Activated CD4-positive, alpha-beta T cell treated with anti-CD3 and anti-CD28 coated beads, Interleukin-2, Interleukin-6, amounts not matched to agents 100 ng/mL and 50 ng/mL, durations not matched to agents 16 hours and 8 hours (primary cell): ENCODE data around the gene RESP18.
"Not testable (repeated sequence)": the region's sequence is repeated elsewhere in the genome, so short reads cannot be mapped to it uniquely, and the experiment has no call there.

Source experiments
- DNase-seq: peaks from one replicate; pipeline ENCODE4 v3.0.0-alpha.2; 2020

The RESP18 gene

GRCh38 chr2:219325136-219325535 is 7.4 kb downstream of the RESP18 start:
- DNase-seq: no peak

- no peak for DNase-seq
Observed at GRCh38 chr2:219323434-219323833, 9.1 kb downstream of the RESP18 start.

GRCh38 chr2:219314804-219315468 is 17.6 kb downstream of the RESP18 start:
- DNase-seq: no peak

DNA sequence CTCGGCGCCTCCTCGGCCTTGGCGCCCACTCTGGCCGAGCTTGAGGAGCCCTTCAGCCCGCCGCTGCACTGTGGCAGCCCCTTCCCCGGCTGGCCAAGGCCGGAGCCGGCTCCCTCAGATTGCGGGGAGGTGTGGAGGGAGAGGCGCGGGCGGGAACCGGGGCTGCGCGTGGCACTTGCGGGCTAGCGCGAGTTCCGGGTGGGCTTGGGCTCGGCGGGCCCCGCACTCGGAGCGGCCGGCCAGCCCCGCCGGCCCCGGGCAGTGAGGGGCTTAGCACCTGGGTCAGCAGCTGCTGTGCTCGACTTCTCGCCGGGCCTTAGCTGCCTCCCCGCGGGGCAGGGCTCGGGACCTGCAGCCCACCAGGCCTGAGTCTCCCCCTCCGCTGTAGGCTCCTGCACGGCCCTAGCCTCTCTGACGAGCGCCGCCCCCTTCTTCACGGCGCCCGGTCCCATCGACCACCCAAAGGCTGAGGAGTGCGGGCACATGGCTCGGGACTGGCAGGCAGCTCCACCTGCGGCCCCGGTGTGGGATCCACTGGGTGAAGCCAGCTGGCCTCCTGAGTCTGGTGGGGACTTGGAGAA is 19.8 kb downstream of the RESP18 start:
- not testable (repeated sequence) for DNase-seq

GRCh38 chr2:219309278-219309677 is 23.3 kb downstream of the RESP18 start, which contains the start of gene PTPRN:
Gene PTPRN, minus strand, starts transcription at chr2:219309401. Its CDS starts 69 bp downstream, at chr2:219309332.
- no peak for DNase-seq

- peak; percentile 69 for DNase-seq
Observed at GRCh38 chr2:219308142-219309101, 24.1 kb downstream of the RESP18 start.

DNA sequence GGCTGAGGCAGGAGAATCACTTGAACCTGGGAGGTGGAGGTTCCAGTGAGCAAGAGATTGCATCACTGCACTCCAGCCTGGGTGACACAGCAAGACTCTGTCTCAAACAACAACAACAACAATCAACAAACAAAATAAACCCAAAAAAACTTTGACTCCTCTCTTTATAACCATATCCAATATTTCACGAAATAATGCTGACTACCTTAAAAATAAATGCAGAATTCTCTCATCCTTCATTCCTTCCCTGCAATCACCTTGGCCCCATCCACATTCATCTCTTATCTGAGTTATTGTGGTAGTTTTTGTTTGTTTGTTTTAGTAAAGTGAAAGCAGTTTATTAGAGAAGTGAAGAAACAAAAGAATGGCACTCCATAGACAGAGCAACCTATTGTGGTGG is 26.5 kb downstream of the RESP18 start:
- no peak for DNase-seq

- no peak for DNase-seq
Observed at GRCh38 chr2:219304223-219304622, 28.3 kb downstream of the RESP18 start.

DNA sequence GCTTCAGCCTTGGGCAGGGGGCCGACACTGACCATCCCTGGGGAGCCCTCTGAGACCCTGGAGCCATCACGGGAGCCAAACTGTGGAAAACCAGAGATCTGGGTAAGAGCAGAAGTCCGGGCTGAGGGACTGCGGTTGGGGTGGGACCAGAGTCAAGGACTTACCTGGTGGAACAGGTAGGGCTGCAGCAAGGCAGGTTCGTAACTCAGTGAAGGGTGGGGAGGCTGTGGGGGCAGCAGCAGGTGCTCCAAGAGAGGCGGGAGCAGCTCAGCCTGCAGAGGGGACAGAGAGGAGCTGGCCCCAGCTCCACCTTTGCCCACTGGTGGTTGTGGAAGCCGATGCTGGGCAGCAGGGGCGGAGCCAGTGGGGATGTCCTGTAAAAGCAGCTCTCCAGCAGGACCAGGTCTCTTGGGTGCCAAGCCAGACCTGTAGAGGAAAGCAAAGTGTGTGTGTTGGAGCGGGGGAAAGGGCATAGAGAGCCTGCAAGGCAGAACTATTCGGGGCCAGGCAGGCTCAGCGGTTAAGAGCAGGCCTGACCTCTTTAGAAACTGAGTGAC is 30.1 kb downstream of the RESP18 start:
- DNase-seq: no peak

GRCh38 chr2:219300022-219300421 is 32.5 kb downstream of the RESP18 start:
- DNase-seq: no peak

DNA sequence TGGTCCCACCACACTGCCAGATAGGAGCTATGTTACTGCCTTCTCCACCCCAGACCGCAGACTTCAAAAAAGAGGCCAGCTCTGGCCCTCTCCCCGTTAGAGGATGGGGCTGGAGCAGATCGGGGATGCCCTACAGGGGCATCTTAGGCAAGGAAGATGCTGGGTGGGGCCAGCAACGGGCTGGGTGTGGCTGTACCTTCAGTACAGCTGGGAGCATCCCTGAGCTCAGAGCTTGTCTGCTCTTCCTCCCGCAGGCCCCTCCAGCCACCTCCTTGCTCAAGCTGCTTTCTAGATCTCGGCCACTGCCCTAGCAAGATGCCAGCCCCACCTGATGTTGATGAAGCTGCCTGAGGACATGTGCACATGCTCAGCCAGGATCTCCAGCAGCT is 33.2 kb downstream of the RESP18 start:
- no peak for DNase-seq

GRCh38 chr2:219298759-219299371 is 33.7 kb downstream of the RESP18 start:
- DNase-seq: peak; percentile 93

- DNase-seq: no peak
Observed at GRCh38 chr2:219297766-219298456, 34.6 kb downstream of the RESP18 start.

GRCh38 chr2:219296631-219297391 is 35.7 kb downstream of the RESP18 start:
- no peak for DNase-seq

DNA sequence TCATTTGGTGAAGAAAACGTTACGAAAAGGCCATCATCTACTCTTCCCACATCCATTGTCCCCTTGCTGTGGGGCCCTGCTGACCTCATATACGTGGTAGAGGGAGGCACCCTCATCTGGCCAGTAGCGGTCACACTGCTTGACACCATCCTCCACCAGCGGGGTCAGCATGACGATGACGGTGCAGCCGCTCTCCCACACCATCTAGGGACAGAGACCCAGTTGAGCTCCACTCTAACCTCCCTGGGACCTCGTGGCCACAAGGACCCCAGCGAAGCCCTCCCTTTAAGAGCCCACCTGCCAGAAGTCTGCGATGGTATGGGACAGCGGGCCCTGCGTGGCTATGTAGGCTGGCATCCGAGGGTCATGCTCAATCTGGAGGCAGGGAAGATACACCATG is 36.4 kb downstream of the RESP18 start:
- no peak for DNase-seq

- peak; percentile 93 for DNase-seq
Observed at GRCh38 chr2:219294356-219295351, 37.9 kb downstream of the RESP18 start.

DNA sequence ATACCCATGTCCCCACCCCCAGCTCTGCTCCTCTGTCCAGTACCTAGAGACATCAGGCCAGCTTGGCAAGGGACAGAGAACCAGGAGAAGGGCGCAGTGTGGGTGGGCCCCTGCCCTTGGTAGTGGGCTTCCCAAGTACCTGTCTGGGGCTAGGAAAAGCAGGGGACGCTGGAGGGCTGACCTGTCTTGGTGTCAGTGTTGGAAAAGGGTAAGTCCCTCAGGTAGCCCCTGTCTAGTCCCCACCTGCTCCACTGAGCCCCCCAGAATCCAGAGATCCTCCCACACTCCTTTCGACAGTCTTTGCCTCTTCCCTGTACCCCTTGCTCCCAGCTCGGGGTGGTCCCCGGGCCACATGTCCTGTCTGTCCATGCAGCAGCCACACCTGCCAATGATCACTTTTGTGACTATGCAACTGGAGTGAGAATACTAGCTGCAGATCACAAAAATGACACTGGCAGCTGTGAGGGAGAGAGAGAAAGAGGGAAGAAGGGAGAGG is 38.8 kb downstream of the RESP18 start:
- no peak for DNase-seq

GRCh38 chr2:219292616-219293015 is 39.9 kb downstream of the RESP18 start:
- DNase-seq: no peak

DNA sequence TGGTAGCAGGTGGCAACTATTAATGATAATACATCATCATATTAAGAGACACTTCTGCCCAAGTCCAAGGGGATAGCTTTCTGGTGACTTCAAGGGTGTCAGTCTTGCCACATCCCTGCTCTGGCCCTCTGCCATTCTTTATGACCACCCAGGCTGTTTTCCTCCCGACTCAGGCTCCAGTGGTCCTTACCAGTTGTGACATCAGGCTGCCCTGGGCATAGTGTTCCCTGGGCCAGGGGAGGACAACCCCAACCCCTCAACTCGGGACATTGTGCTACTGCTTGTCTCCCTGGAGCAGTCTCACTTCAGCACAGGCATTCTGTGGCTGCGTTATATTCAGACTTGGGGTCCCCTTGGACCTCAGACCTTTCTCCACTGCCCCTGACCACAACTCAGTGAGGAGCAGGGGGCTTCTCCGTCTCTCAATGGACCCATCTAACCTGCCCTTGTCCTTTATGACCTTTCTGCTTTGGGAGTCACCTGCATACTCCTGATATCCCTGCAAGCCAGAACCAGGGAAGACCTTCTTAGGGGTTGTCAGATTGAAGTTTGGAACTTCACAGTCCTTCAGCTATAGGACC is 40.5 kb downstream of the RESP18 start:
- no peak for DNase-seq

- DNase-seq: no peak
Observed at GRCh38 chr2:219291394-219291793, 41.1 kb downstream of the RESP18 start.
